Keratinocyte (primary cell): Measurements from ENCODE around the gene TSHZ2. TPM values are rescaled to one million over a fixed set of nuclear protein-coding genes. Genes with fewer than 3 reads are reported as not detected.

ENCODE experiments used
- DNase-seq: peaks from one replicate; pipeline ENCODE4 v3.0.0-alpha.2; 2011; ENCODE audit warnings: low read depth, missing footprints, low spot score
- FAIRE-seq: peaks from 2 replicates; lab custom pipeline; 2011; peaks lifted over from hg19 to GRCh38; lab: Jason Lieb, UNC
- H2AFZ ChIP-seq: 2 replicates; pipeline ENCODE4 v1.6.0; 2012; ENCODE audit warnings: low read length, control low read depth, inconsistent platforms; ENCODE audit not compliant: control insufficient read depth
- H3K27ac ChIP-seq: 2 replicates; pipeline ENCODE4 v1.5.1; 2011; ENCODE audit warnings: low read length; ENCODE audit not compliant: control insufficient read depth, insufficient read depth
- H3K27me3 ChIP-seq: 3 replicates; pipeline ENCODE4 v1.6.0; 2011; ENCODE audit warnings: low read length; ENCODE audit not compliant: control insufficient read depth, insufficient read depth; ENCODE audit errors: extremely low read depth
- H3K36me3 ChIP-seq, 2 experiments: 2 replicates in 1 of 2; 3 replicates in 1 of 2; pipeline ENCODE4 v1.5.1; 2011; ENCODE audit warnings: low read length in 2 of 2, mild to moderate bottlenecking in 1 of 2; ENCODE audit not compliant: control insufficient read depth in 2 of 2, insufficient read depth in 2 of 2; ENCODE audit errors: extremely low read depth in 1 of 2
- H3K4me1 ChIP-seq: 3 replicates; pipeline ENCODE4 v1.5.1; 2011; ENCODE audit warnings: low read length; ENCODE audit not compliant: control insufficient read depth, insufficient read depth; ENCODE audit errors: extremely low read depth
- H3K4me2 ChIP-seq: 3 replicates; pipeline ENCODE4 v1.6.0; 2011; ENCODE audit warnings: low read depth, low read length; ENCODE audit not compliant: control insufficient read depth, insufficient read depth; ENCODE audit errors: extremely low read depth
- H3K4me3 ChIP-seq, 3 experiments: fragments of 200-600 bp in 1 of 3; sonication (generic) in 1 of 3; 2 replicates in 2 of 3; 3 replicates in 1 of 3; pipeline ENCODE4 v1.5.1; 2011 to 2016; ENCODE audit warnings: low read length in 3 of 3, mild to moderate bottlenecking in 3 of 3, control low read depth in 2 of 3, inconsistent platforms in 1 of 3, low read depth in 1 of 3, mixed read lengths in 1 of 3, mixed run types in 1 of 3, moderate library complexity in 1 of 3; ENCODE audit not compliant: control insufficient read depth in 2 of 3, insufficient read depth in 2 of 3; ENCODE audit errors: extremely low read depth in 1 of 3
- H3K79me2 ChIP-seq: 2 replicates; pipeline ENCODE4 v1.6.0; 2012; ENCODE audit warnings: low read length; ENCODE audit not compliant: control insufficient read depth, insufficient read depth
- H3K9ac ChIP-seq: 3 replicates; pipeline ENCODE4 v1.6.0; 2011; ENCODE audit warnings: low read length; ENCODE audit not compliant: control insufficient read depth, insufficient read depth; ENCODE audit errors: extremely low read depth
- H3K9me1 ChIP-seq: 3 replicates; pipeline ENCODE4 v1.6.0; 2011; ENCODE audit warnings: low read length; ENCODE audit not compliant: control insufficient read depth, insufficient read depth; ENCODE audit errors: extremely low read depth
- H3K9me3 ChIP-seq: 2 replicates; pipeline ENCODE4 v1.5.1; 2012; ENCODE audit warnings: low read depth, low read length; ENCODE audit not compliant: control insufficient read depth
- H4K20me1 ChIP-seq: 3 replicates; pipeline ENCODE4 v1.6.0; 2011; ENCODE audit warnings: low read length; ENCODE audit not compliant: control insufficient read depth, insufficient read depth; ENCODE audit errors: extremely low read depth
- EZH2 ChIP-seq: IDR thresholded peaks from one replicate; pipeline ENCODE4 v1.6.1; 2012; ENCODE audit warnings: inconsistent platforms, mild to moderate bottlenecking, low read length, moderate library complexity
- dilution Hi-C: fragments of 300-500 bp; cut with MboI; formaldehyde crosslinking; loops from one replicate; pipeline ENCODE4 v1.7.0; 2020; ENCODE audit warnings: low sequenced_read_pairs; ENCODE audit not compliant: extremely low pct_ligation_motif_present
- polyA plus RNA-seq, 5 experiments: library from polyadenylated mRNA; depleted of rRNA in 3 of 5; stranded (reverse) in 3 of 5; stranded (forward) in 1 of 5; unstranded in 1 of 5; fragments of >200 nt; gene quantifications; 1 replicate in 1 of 5; 2 replicates in 3 of 5; 3 replicates in 1 of 5; pipeline versions ENCODE4 v1.2.1 to v1.2.3, GENCODE V29; 2011 to 2012; ENCODE audit warnings: missing spikeins in 2 of 5, low read depth in 1 of 5, low replicate concordance in 1 of 5
- TF ChIP-seq, protein P1 (sequence below), 3 experiments: IDR thresholded peaks in 1 of 3; conservative IDR thresholded peaks in 1 of 3; optimal IDR thresholded peaks in 1 of 3; 2 replicates in 2 of 3; 3 replicates in 1 of 3; pipeline versions ENCODE3 to v1.5.1; 2011; ENCODE audit warnings: low read length in 3 of 3, mild to moderate bottlenecking in 3 of 3, moderate library complexity in 2 of 3, control low read depth in 1 of 3, inconsistent platforms in 1 of 3; ENCODE audit not compliant: insufficient read depth in 2 of 3; ENCODE audit errors: extremely low read depth in 1 of 3

The TSHZ2 gene
- polyA plus RNA-seq, 1 donor (not counting 4 experiments of a cell fraction or from before 2014, with no cell fraction given): 1.1 TPM

DNA sequence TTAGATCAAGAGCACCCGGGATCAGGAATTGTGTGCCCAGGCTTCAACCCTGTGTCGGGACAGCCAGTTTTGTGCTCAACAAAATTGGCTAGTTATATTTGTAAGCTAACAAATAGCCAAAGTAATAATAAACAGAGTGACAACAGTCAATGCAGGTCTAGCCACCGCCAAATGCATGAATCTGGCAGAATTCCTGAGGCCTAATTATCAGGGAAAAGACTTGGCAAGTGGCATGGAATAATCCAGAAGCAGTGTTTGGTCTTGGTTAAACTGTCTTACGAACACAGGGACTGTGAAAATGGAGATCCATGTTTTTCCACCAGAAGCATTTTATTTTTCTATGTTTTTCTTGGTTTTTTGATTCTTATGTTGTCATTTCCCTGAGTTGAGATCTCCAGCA is 352.7 kb downstream of the TSHZ2 start:
- Histone ChIP-seq H3K4me2 (no peak overlapping the region), H3K4me3 (no peak overlapping the region), H3K36me3 (no peaks in the 10 kb centered on the region), H2AFZ (no peak overlapping the region), H3K9me1 (no peaks in the 10 kb centered on the region), H3K4me1 (no peaks in the 10 kb centered on the region), H3K9ac (no peak overlapping the region), H4K20me1 (no peaks in the 10 kb centered on the region), H3K27ac (no peak overlapping the region), H3K9me3 (no peaks in the 10 kb centered on the region), H3K27me3 (no peaks in the 10 kb centered on the region), H3K79me2 (no peaks in the 10 kb centered on the region)
- FAIRE-seq: no peak
- TF ChIP-seq, protein P1, sequence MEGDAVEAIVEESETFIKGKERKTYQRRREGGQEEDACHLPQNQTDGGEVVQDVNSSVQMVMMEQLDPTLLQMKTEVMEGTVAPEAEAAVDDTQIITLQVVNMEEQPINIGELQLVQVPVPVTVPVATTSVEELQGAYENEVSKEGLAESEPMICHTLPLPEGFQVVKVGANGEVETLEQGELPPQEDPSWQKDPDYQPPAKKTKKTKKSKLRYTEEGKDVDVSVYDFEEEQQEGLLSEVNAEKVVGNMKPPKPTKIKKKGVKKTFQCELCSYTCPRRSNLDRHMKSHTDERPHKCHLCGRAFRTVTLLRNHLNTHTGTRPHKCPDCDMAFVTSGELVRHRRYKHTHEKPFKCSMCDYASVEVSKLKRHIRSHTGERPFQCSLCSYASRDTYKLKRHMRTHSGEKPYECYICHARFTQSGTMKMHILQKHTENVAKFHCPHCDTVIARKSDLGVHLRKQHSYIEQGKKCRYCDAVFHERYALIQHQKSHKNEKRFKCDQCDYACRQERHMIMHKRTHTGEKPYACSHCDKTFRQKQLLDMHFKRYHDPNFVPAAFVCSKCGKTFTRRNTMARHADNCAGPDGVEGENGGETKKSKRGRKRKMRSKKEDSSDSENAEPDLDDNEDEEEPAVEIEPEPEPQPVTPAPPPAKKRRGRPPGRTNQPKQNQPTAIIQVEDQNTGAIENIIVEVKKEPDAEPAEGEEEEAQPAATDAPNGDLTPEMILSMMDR (optimal IDR thresholded peaks at IDR 0.05 in 1 of 3, IDR thresholded peaks at IDR 0.05 in 1 of 3, conservative IDR thresholded peaks at IDR 0.05 in 1 of 3; ENCODE audit: extremely low read depth in 1 of 3, insufficient read depth in 2 of 3, low read length in 3 of 3): no peak
- no peak for TF ChIP-seq EZH2
- DNase-seq: no peak
- dilution Hi-C loops: no loop called here

DNA sequence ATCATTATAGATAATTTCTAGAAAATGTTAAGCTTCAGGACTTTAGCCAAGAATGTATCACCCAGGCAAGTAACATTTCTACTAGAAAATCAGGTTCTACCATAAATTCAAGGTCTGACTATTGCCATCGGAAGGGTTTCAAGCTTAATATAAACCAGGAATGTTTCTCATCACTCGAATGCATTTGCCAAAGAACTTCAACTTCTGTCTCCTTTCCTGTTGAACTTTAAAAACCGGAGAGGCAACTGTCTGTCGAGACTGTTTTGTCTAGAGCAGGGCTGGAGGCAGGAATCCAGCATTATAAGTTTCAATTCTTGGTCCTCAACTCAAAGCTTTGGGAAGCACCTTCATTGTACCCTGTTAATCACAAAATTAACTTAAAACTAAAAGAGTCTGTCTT is 356.8 kb downstream of the TSHZ2 start:
- Histone ChIP-seq H4K20me1 (no peaks in the 10 kb centered on the region), H3K79me2 (no peaks in the 10 kb centered on the region), H3K27ac (no peak overlapping the region), H3K4me2 (no peak overlapping the region), H3K9me3 (no peaks in the 10 kb centered on the region), H3K9ac (no peak overlapping the region), H3K36me3 (no peaks in the 10 kb centered on the region), H3K4me3 (no peak overlapping the region), H3K27me3 (no peaks in the 10 kb centered on the region), H3K9me1 (no peaks in the 10 kb centered on the region), H2AFZ (no peak overlapping the region), H3K4me1 (peaks cover 4% of the 10 kb centered on the region)
- TF ChIP-seq EZH2: no peak
- TF ChIP-seq, protein P1 (optimal IDR thresholded peaks at IDR 0.05 in 1 of 3, IDR thresholded peaks at IDR 0.05 in 1 of 3, conservative IDR thresholded peaks at IDR 0.05 in 1 of 3; ENCODE audit: extremely low read depth in 1 of 3, insufficient read depth in 2 of 3, low read length in 3 of 3): no peak
- FAIRE-seq (no peak), DNase-seq (no peak)
- dilution Hi-C loops: no loop called here
